ENCODE results near the gene CCDC181. TPM values are rescaled to one million over a fixed set of nuclear protein-coding genes. Genes with fewer than 3 reads are reported as not detected.

Gene CCDC181
- total RNA-seq, 1 experiment from 2014 or later: 2.9 TPM

- Histone ChIP-seq H2AK5ac (ENCODE audit: insufficient read length, low read length) (no peak overlapping the region), H2AFZ (ENCODE audit: low read length) (no peak overlapping the region), H3K18ac (ENCODE audit: insufficient read length, low read depth, low read length) (no peak overlapping the region), H3K14ac (ENCODE audit: insufficient read depth, low read length) (no peak overlapping the region), H3K23me2 (ENCODE audit: insufficient read length, low read depth, low read length, poor library complexity, severe bottlenecking) (no peaks in the 10 kb centered on the region), H4K91ac (ENCODE audit: insufficient read length, low read depth, low read length) (no peak overlapping the region), H4K8ac (replicated peaks; ENCODE audit: insufficient read length, low read depth, low read length) (no peak overlapping the region), H2BK12ac (ENCODE audit: insufficient read length, low read depth, low read length) (no peak overlapping the region), H2BK20ac (ENCODE audit: low read depth, low read length, poor library complexity, severe bottlenecking) (no peak overlapping the region), H2BK15ac (ENCODE audit: low read depth, low read length) (no peak overlapping the region), H2BK5ac (ENCODE audit: insufficient read length, low read length) (no peak overlapping the region), H3K4ac (ENCODE audit: low read depth, low read length) (no peak overlapping the region), H3T11ph (ENCODE audit: low read length) (no peak overlapping the region), H2BK120ac (ENCODE audit: low read depth, low read length, poor library complexity, severe bottlenecking) (no peak overlapping the region), H3K56ac (ENCODE audit: insufficient read length, low read depth, low read length) (no peak overlapping the region), H3K4me2 (ENCODE audit: insufficient read depth, insufficient read length, low read length) (no peak overlapping the region), H3K23ac (ENCODE audit: insufficient read length, low read depth, low read length) (no peak overlapping the region), H3K79me1 (ENCODE audit: insufficient read depth, low read depth, low read length, poor library complexity, severe bottlenecking) (peaks cover 2% of the 10 kb centered on the region), H3K4me1 (ENCODE audit: insufficient read depth, low read length) (no peaks in the 10 kb centered on the region; the same call in 1 of the 2 replicates), H3K27me3 (ENCODE audit: insufficient read depth, low read length) (no peaks in the 10 kb centered on the region), H4K5ac (ENCODE audit: insufficient read length, low read depth, low read length) (no peak overlapping the region), H3K9me3 (ENCODE audit: control insufficient read depth, low read depth, low read length) (no peaks in the 10 kb centered on the region), H4K20me1 (ENCODE audit: control insufficient read depth, insufficient read depth, insufficient read length) (no peaks in the 10 kb centered on the region), H3K9ac (ENCODE audit: extremely low read depth, insufficient read length, low read length) (no peak overlapping the region), H3K79me2 (ENCODE audit: insufficient read depth, low read length) (no peaks in the 10 kb centered on the region; the same call in 1 of the 2 replicates), H3K27ac (ENCODE audit: insufficient read length, low read depth, low read length) (no peak overlapping the region)
- TF ChIP-seq, protein P1, sequence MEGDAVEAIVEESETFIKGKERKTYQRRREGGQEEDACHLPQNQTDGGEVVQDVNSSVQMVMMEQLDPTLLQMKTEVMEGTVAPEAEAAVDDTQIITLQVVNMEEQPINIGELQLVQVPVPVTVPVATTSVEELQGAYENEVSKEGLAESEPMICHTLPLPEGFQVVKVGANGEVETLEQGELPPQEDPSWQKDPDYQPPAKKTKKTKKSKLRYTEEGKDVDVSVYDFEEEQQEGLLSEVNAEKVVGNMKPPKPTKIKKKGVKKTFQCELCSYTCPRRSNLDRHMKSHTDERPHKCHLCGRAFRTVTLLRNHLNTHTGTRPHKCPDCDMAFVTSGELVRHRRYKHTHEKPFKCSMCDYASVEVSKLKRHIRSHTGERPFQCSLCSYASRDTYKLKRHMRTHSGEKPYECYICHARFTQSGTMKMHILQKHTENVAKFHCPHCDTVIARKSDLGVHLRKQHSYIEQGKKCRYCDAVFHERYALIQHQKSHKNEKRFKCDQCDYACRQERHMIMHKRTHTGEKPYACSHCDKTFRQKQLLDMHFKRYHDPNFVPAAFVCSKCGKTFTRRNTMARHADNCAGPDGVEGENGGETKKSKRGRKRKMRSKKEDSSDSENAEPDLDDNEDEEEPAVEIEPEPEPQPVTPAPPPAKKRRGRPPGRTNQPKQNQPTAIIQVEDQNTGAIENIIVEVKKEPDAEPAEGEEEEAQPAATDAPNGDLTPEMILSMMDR (conservative IDR thresholded peaks at IDR 0.05): no peak
- Mint-ChIP-seq H3K9me3 (no peaks in the 10 kb centered on the region), H3K27ac (peak overlapping the region in 1 of 3 experiments; percentile 90; a peak in 1 of 7 replicates), H3K4me3 (no peak overlapping the region), H3K4me1 (peaks cover 4 to 5% of the 10 kb centered on the region in 2 experiments; a peak in 3 of 4 replicates), H3K36me3 (ENCODE audit: insufficient read depth in 1 of 3, low read depth in 3 of 3) (peaks cover 14 to 15% (median 14%) of the 10 kb centered on the region in 3 experiments; a peak in 6 of 7 replicates), H3K27me3 (ENCODE audit: low read depth) (no peaks in the 10 kb centered on the region)
- no CpG with 5 or more reads among the region's 5 CpGs for WGBS (ENCODE audit: extremely low coverage, insufficient read length, low lambda C conversion rate)
- DNase-seq: no peak
These were observed 46.1 kb upstream of the CCDC181 start for GRCh38 chr1:169473347-169473746.

All from H9 (cell line).